HG03196 (cell line): ENCODE results near the gene MXRA7.

Experiments used
- ATAC-seq: cut with Tn5 transposase; IDR thresholded peaks from one replicate; pipeline ENCODE4 v1.9.1; 2021; ENCODE audit not compliant: unreplicated experiment

Gene MXRA7

DNA sequence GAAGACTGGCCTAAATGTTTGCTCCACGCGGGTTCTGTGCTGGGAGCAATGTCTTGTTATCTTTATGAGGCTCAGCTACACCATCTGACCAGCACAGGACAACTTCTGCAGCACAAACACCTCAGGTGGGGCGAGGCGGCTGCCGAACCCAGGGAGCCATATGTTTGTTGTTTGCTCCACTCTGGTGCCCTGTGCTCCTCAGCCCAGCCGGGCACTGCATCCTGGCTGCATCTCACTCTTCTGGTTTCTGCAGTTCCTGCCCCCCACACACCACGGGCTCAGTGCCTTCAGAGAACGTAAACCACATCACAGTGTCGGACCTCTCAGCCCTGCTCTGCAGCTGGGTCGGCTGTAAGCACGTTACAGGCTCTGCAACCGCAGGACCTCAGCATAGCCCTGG lies 32.4 kb downstream of the MXRA7 start:
- ATAC-seq, result no peak

DNA sequence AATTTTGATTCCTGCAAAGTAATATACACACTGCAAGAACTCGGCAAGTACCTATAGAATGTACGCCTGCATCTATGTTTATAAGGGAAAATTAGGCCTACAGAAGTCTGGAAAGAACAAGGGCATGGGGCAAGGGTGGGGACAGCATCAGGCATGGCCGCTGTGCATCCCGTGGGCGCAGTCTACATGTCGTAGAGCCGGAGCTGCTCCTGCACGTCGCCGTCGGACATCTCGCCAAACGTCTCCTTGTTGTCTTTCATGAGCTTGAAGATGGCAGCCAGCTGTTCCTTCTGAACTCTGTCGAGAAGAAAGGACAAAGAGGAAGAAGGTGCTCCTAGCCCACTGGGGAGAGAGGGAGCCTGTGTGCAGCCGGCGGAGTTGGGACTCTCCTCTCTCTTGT lies 33.4 kb downstream of the MXRA7 start:
- ATAC-seq, result no peak

DNA sequence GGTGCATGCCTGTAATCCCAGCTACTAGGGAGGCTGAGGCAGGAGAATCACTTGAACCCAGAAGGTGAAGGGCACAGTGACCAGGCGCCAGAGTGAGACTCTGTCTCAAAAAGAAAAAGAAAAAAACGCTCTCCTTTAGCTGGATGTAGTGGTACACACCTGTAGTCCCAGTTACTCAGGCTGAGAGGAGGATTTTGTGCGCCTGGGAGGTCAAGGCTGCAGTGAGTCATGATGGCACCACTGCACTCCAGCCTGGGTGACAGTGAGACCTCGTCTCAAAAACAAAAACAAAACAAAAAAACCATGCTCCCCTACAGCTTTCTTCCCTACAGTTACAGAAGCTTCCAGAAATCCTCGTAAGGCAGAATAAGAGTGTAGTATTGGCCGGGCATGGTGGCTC lies 34.1 kb downstream of the MXRA7 start:
- ATAC-seq, result no peak

DNA sequence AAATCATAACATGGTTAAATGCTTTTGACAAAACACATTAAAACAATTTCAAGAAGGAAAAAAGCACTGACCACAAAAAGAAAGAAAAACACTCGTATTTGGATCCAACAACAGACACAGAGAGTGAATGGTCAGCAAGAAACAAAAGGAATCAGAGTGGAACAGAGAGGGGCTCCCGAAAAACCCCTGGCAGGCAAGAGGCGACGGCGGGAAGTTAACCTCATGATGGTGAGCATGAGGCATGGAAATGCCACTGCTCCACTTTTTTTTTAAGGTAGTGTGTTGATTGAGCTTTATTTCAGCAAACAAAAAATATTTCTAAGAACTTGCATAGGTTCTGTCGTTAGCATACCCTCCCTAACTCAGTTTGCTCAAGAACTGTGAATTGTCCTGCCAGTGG lies 35.1 kb downstream of the MXRA7 start:
- ATAC-seq, result no peak

DNA sequence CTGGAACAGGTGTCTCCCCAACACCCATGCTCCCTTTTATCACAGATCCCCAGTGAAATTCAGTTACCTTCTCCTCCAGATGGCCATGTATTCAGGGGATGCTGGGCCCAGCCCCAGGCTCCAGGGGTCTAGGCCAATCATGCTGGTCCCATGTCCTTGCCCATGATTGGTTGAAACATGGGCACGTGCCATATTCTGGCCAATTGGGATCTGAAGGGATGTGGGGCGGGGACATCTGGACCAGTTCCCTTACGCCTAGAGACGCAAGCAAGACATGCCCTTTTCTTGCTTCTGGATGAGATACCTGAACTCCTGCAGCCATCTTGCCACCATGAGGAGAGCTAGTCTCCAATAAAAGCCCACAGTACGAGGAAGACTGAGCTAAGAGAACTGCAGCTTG lies 36.2 kb downstream of the MXRA7 start:
- no peak for ATAC-seq

DNA sequence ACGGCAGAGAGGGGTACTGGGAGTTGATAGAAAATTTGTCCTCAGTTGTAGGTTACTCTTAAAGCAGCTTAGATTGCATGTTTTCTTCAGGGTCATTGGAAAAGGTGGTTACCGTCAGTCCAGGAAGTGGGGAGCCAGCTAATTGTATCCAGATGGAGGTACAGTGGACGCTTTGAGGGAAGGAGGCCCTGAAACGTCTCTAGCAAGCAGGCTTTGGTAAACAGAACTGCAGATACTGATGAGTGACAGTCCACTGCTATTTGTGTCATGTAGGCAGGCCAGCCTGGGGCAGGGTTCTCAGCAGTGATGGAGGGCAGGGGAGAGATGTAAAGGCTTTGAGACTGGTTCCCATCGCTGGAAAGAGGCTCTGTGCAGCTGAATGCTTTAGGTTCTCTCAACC lies 37.0 kb downstream of the MXRA7 start:
- no peak for ATAC-seq

DNA sequence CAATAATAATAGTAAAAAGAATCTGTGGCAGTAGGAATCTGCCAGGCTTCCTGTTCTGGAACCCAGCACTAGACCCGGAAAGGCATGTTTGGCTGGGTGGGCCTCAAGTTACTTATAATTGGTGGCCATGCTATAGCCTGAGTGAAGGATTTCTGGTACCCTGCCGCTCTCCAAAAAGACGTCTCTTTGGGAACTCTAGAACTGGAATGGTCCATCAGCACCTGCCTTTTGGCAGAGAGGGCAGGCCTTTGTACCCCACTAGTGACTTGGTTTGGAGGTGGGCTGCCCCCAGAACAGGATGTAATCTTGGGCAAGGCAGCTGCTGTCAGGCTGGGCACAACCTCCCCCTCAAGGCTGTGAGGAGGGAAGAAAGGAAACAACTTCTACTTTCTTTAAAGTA lies 37.9 kb downstream of the MXRA7 start:
- no peak for ATAC-seq

DNA sequence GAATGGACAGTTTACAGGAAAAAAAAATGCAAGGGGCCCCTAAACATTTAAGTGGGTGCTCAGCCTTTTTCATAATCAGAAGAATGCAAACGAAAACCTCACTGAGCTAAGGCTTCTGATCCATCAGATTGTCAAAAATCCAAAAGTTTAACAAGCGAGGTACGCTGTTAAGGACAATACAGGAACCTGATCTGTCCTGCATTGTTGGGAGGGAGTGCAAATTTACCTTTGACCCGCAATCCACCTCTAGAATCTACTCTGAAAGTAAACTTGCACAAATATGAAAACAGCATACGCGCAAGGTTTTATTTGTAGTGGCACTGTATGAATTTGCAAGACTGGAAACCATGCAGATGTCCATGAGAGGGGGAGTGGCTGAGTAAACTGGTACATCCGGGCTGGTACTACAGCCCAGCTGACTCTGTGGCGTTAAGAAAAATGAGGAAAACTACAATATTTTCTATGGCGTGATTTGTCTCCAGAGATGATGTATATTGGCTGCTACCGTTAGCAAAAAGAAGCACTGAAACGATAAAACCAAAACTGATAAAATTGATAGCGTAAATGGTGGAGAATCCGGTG lies 38.4 kb downstream of the MXRA7 start:
- no peak for ATAC-seq

DNA sequence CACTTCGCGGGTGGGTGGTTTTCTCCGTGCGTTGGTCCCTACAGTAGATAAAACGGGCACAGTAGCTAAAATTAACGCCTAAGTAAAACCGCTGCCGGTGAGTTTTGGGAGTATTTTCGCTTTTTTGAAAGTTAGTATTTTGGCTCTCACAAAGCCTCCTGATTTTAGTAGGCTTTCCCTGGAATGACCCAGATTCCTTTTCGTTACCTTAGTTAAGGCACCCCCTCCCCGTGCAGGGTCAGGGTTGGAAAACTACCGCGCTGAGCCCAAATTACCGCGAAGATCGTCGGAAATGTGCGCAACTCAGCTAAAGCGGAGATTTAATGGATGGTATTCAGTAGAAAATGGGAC lies 38.9 kb downstream of the MXRA7 start:
- ATAC-seq, result no peak

DNA sequence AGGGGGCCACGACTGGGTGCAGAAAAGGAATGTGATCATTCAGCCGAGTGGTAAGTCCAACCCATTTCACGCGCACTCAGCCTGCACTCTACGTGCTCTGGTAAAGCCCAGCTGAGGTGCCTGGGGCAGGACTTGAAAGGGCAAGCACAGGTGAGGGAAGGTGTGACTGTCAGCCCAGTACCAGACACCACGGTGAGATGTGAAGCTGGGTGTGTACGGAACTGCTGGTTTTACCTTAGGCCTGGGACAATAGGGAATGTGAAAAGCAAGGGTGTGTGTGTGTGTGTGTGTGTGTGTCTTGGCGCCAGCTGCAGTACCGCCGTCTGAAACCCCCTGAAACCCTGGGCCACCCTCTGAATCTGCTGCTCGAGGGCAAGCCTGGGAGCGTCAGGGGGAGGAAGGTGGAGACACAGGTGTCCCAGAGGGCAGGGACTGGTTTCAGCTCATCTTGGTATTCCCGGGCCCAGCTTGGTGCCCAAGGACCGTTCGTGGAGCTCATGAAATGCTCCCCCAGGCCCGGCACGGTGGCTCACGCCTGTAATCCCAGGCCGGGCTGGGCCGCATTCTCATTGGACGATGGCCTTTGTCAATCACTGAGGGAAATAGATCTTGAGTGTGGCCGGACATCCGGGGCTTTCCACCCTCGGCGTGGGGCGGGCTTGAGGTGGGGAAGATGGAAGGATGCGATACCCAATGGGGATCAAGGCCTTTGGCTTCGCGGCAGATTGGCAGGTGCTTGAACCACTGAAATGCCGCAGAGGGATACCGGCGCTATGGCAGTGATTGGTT lies 39.4 kb downstream of the MXRA7 start:
- peak; percentile 98 for ATAC-seq

DNA sequence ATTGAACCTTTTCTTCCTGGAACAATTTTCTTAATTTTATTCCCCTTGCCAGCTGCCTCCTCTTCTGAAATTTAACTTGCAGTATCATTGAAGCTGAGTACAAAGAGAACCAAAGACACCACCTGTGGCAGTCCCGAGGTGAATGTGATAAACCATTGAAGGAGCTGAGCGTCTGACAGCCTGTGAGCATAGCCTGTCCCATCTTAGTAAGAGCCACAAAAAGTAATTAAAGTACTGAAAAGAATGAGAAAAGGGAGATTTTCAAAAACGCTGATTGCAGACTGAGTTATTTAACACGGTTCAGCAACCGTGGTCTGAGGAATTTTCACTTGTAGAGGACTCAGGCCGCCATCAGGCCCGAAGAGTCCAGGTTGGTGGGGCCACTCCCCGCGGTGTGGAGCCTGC lies 40.0 kb downstream of the MXRA7 start:
- no peak for ATAC-seq

DNA sequence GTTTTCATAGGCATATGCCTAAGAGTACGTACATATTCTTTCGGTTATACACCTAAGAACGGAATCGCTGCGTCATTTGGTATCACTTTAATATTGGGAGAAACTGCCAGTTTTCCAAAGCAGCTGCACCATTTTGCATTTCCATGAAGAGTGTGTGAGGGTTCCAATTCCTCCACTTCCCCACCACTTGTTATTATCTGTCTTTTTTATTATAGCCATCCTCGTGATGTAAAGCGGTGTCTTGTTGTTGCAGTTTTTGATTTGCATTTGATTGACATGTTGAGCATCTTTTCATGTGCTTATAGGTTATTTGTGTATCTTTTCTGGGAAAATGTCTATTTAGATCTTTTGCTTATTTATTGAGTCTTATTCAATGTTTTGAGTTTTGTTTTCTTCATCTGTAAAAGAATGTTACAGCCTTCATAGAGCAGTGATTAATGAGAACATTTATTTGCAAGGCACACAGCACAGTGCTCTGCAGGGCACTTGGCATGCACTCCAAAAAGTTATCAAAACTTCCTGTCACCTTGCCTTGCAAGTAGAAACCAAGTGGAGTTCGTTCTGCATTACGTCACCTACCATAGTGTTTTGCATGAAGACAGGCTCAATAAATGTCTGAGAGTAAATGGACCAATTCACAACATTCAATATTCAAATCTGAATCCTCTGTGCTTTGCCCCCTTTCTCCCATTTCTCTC lies 40.6 kb downstream of the MXRA7 start:
- ATAC-seq, result no peak

DNA sequence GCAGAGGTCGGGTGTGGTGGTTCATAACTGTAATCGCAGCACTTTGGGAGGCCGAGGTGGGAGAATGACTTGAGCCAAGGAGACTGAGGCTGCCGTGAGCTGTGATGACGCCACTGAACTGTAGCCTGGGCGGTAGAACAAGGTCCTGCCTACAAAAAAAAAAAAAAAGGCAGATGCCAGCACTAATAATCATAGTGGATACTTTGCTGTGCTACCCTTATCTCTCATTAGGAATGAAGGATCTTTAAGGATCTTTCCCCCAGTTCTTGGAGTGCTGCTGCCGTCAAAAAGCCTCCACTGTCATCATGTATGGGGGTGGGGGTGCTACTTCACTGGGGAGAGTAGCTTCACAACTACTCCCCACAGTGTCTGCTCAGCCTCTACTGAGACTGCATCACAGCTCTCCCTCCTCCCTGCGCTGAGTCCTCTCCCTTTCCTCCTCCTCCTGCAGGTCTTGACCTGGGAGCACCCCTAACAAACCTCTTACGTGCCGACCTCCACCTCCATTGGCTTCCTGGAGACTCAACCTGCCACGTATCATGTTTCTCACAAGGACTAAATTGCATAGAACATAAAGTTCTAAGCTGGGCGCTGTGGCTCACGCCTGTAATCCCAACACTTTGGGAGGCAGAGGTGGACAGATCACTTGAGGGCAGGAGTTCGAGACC lies 42.8 kb downstream of the MXRA7 start:
- ATAC-seq, result no peak

DNA sequence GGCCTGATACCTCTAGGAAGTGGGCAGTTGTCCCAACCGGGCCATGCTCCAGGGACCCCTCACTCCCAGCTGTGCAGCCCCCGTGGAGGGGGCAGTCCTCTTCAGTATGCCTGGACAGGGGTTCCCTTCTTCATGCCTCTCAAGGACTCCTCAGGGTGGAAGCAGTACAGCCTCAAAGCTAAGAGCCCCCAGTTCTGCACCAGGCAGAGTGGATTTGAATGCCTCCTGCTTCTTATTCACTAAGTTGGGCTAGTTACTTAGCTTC lies 43.3 kb downstream of the MXRA7 start:
- no peak for ATAC-seq

DNA sequence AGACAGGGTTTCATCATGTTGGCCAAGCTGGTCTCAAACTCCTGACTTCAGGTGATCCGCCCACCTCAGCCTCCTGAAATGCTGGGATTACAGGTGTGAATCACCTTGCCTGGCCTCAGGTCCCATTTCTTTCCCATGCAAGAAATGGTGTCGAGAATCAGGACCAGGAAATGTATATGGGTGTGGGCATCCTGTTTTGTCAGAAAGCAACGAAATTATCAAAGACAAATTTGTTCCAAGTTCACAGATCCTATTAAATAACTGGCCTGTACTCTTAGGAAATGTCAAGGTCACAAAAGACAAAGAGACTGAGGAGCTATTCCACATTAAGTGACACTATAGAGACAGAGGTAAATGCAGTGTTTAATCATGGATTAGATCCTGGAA lies 50.1 kb downstream of the MXRA7 start:
- ATAC-seq, result no peak

DNA sequence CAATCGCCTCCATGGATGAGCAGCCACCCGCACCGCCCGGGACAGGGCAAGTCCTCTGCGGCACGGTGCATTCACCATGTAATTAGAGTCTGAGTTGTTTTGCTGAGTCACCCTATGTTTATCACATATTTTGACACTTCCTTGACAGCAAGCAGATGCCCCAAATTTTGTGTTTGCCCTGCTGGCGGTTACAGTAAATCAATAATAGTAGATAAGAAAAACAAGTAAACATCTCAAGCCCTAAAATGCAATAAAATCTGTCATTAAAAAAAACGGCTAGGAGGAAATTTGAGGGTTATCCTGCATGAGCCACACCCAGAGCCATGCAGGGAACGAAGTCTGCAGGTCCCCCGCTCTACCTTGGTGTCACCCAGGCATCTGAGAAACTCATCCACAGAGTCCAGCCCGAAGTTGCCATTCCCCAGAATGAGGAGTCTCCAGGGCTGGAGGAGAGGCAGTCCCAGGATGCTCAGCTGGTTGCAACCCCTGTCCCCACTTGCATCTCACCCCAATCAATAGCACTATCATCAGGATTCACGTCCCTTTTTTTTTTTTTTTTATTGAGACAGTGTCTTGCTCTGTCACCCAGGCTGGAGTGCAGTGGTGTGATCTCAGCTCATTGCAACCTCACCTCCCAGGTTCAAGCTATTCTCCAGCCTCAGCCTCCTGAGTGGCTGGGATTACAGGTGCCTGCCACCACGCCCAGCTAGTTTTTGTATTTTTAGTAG lies 50.7 kb downstream of the MXRA7 start:
- ATAC-seq, result no peak

DNA sequence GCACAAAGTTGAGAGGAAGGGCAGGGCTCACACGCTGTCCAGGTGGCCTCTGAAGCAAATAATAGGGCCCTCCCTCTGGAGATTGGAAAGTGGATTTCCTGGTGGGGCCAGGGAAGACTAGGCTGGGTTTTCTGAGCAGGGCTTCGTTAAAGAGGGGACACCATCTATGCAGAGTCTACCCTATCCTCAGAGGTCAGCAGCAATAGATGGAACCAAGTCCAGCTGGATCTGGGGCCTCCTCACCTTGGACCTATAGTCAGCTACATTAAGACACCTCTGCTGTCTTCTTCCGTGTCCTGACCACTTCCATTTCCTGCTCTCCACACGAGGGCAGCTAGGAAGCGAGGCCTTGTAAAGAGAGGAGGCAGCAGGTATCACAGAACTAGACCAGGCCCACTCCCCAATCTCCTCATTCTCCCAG lies 52.5 kb downstream of the MXRA7 start:
- ATAC-seq, result no peak

DNA sequence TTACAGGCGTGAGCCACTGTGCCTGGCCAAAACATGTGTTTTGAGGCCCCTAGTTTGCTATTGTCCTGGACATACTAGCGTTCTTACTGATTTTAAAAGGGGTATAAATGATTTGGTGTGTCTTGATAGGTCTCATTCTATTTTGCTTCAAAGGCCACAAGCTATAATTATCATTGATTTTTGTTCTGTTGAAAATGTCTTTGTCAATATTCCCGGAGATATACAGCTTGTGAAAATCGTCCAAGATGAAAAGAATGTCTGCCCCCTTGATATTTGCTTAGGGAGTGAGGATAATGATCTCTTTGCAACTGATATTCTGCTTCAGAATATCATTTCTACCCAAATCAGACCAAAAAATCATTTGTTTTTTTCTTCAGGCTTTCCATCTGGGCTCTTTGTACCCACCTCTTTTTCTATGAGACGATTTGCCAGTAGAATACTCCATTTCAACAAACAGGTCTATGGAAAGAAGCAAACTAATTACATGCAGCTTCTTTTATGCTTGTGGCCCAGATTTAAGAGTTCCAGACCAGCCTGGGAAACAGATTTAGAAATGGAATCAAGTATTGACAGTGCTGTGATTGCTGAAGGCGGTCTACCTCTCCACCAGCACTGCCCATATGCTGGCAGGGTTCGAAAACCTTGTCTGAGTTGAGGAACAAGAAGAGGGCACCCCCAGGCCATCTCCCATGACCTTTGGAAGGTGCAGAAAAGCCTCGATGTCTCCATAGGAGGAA lies 53.1 kb downstream of the MXRA7 start:
- no peak for ATAC-seq

DNA sequence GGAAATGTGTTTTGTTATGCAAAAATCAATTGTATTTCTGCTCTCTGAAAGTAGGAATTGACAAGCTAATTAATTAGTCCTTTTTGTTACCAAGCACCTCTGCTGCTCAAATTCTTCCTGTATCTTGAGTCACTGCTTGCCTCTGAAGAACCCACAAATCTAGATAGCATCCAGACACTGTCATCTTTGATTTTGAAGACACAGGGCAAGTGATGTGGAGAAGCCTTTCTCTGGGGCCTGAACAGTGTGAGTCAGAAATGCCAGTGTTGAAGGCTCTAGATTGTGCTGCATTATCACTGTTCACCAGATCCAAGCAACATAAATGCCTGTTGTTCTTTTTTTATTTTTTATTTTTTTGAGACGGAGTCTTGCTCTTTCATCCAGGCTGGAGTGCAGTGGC lies 56.4 kb downstream of the MXRA7 start:
- ATAC-seq, result no peak

DNA sequence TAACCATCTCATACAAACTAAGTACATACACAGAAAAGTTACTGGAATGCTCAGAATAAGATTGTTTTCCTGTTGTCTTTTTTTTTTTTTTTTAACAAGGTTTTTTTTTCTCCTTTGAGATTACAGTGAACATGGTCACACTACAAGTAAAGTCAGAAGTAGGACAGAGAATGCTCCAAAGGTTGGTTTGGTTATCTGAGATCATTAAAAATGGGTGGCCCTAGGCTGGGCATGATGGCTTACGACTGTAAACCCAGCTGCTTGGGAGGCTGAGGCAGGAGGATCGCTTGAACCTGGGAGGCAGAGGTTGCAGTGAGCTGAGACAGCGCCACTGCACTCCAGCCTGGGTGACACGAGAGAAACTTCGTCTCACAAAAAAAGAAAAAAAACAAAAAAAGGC lies 60.3 kb downstream of the MXRA7 start:
- ATAC-seq, result no peak

DNA sequence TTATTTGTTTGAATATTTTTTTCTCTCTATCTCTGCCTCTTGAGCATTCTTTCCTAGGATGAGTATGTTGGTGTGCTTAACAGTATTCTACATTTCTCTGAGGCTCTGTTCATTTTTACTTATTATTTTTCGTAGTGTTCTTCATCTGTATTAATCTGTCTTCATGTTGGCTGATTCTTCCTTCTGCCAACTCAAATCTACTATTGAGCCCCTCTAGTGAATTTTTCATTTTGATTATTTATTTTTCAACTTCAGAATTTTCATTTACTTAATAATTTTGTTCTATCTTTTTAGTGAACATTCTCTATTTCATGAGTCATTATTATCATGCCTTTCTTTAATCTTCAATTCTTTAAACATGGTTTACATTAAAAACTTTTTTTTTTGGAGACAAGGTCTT lies 64.1 kb downstream of the MXRA7 start:
- no peak for ATAC-seq
